ENCODE results near the gene RSPH6A.

The RSPH6A gene

DNA sequence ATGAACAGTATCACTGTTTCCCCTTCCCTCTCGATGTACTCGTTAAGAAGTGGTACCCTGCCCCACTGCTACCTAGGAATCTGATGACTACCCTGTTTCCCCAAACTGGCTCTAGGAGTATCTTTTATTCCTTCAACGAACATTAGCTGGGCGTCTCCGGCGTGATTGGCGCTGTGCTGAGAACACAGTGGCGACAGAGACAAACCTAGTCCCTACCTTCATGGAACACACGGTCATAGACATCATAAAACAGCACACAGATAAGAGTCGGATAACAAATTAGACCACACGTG, 47.1 kb upstream of the RSPH6A start:
- peaks cover 47% of the 10 kb centered on the region for H3K27me3 Mint-ChIP-seq (ENCODE audit: low read depth, poor library complexity)
- peaks cover 24% of the 10 kb centered on the region for H3K36me3 Mint-ChIP-seq (ENCODE audit: low read depth)
- peak overlapping the region; percentile 97 for H3K4me3 Mint-ChIP-seq
- H3K27ac Mint-ChIP-seq = peak overlapping the region; percentile 96
- no peaks in the 10 kb centered on the region for H3K9me3 Mint-ChIP-seq
- peaks cover 30% of the 10 kb centered on the region for H3K4me1 Mint-ChIP-seq
- DNase-seq = no peak
- TF ChIP-seq, protein P1, sequence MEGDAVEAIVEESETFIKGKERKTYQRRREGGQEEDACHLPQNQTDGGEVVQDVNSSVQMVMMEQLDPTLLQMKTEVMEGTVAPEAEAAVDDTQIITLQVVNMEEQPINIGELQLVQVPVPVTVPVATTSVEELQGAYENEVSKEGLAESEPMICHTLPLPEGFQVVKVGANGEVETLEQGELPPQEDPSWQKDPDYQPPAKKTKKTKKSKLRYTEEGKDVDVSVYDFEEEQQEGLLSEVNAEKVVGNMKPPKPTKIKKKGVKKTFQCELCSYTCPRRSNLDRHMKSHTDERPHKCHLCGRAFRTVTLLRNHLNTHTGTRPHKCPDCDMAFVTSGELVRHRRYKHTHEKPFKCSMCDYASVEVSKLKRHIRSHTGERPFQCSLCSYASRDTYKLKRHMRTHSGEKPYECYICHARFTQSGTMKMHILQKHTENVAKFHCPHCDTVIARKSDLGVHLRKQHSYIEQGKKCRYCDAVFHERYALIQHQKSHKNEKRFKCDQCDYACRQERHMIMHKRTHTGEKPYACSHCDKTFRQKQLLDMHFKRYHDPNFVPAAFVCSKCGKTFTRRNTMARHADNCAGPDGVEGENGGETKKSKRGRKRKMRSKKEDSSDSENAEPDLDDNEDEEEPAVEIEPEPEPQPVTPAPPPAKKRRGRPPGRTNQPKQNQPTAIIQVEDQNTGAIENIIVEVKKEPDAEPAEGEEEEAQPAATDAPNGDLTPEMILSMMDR (IDR thresholded peaks at IDR 0.05) = no peak

DNA sequence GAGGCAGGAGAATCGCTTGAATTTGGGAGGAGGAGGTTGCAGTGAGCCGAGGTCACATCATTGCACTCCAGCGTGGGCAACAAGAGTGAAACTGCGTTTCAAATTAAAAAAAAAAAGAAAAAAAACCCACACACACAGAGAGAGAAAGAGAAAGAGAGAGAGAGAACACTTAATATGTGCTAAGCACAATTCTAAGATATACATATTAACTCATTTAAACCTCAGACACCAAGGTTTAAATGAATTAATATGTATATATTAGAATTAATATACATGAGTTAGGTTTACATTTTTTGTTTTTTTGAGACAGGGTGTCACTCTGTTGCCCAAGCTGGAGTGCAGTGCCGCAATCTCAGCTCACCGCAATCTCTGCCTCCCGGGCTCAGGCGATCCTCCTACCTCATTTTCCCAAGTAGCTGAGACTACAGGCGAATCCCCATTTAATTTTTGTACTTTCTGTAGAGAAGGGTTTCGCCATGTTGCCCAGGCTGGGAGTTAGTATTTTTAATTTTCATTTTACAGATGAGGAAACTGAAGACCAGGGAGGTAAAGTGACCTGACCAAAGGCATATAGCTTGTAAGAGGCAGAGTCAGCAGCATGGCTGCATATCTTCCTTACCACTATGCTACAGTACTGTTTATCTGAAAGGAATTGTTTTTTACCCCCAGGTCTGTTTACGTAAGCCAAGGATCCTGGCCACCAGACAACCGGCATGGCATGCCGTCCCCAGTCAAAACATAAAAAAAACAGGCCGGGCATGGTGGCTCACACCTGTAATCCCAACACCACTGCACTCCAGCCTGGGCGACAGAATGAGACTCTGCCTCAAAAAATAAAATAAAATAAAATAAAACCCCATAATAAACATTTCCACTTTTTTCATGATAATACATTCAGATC, 45.5 kb upstream of the RSPH6A start:
- no peak for DNase-seq
- TF ChIP-seq, protein P1 (IDR thresholded peaks at IDR 0.05) = no peak
- Mint-ChIP-seq H3K36me3 (ENCODE audit: low read depth) (peaks cover 30% of the 10 kb centered on the region), H3K27me3 (ENCODE audit: low read depth, poor library complexity) (peaks cover 30% of the 10 kb centered on the region), H3K9me3 (no peaks in the 10 kb centered on the region), H3K4me1 (peaks cover 30% of the 10 kb centered on the region), H3K4me3 (peak overlapping the region; percentile 97), H3K27ac (no peak overlapping the region)

GRCh38 chr19:45854167-45854778, 39.2 kb upstream of the RSPH6A start:
- H3K27me3 Mint-ChIP-seq (ENCODE audit: low read depth, poor library complexity) = peaks cover 4% of the 10 kb centered on the region
- no peak overlapping the region for H3K4me3 Mint-ChIP-seq
- no peaks in the 10 kb centered on the region for H3K9me3 Mint-ChIP-seq
- TF ChIP-seq, protein P1 (IDR thresholded peaks at IDR 0.05) = no peak
- no peak overlapping the region for H3K27ac Mint-ChIP-seq
- H3K36me3 Mint-ChIP-seq (ENCODE audit: low read depth) = peaks cover 68% of the 10 kb centered on the region
- no peaks in the 10 kb centered on the region for H3K4me1 Mint-ChIP-seq
- no peak for DNase-seq

DNA sequence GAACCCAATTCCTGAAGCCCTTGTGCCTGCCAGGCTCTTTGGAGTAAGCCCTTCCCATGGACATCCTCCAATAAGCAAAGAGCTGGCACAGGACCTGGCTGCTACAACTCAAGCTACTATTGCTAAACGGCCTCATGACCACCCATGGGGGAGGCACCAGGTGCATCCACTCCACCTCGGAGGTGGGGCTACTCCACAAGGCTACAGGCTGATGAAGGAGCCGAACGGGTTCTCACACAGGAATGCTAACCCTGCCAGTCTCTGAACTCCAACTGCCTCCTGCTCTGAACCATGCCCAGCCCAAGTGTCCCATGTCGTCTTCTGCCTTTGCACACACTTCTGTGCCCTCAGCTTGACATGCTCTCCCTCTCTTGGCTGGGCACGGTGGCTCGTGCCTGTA, 37.9 kb upstream of the RSPH6A start:
- no peak overlapping the region for H3K4me3 Mint-ChIP-seq
- H3K9me3 Mint-ChIP-seq = no peaks in the 10 kb centered on the region
- peaks cover 7% of the 10 kb centered on the region for H3K4me1 Mint-ChIP-seq
- peaks cover under 1% of the 10 kb centered on the region for H3K27me3 Mint-ChIP-seq (ENCODE audit: low read depth, poor library complexity)
- no peak for DNase-seq
- H3K36me3 Mint-ChIP-seq (ENCODE audit: low read depth) = peaks cover 64% of the 10 kb centered on the region
- no peak overlapping the region for H3K27ac Mint-ChIP-seq
- TF ChIP-seq, protein P1 (IDR thresholded peaks at IDR 0.05) = no peak

DNA sequence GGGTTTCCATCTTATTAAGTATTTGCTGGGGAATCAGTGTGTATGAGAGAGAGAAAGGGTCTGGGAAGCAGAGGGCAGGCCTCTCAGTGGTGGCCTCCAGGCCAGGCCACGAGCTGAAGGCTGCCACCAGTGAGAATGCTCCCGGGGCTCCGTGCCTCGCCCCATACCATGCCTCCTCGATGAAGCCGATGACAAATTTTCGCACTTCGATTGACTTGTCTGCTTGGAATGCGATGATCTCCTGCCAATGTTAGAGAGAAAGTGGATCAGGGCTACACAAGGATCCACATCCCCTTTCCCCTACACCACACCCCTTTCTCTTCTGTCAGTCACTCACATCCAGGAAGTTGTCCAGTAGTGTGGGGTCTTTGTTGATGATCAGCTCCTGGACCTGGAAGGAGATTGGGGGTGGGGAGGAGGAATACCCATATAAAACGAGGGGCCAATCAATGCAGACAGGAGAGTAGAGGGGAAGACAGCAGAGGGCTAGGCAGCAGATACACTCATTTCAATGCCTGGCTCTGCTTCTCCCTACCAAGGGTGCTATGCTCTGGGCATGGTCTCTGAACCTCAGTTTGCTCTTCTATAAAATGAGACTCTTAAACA, 37.1 kb upstream of the RSPH6A start:
- Mint-ChIP-seq H3K4me1 (peaks cover 14% of the 10 kb centered on the region), H3K27me3 (ENCODE audit: low read depth, poor library complexity) (no peaks in the 10 kb centered on the region), H3K27ac (peak overlapping the region; percentile 18), H3K36me3 (ENCODE audit: low read depth) (peaks cover 68% of the 10 kb centered on the region), H3K4me3 (no peak overlapping the region), H3K9me3 (no peaks in the 10 kb centered on the region)
- DNase-seq = no peak
- TF ChIP-seq, protein P1 (IDR thresholded peaks at IDR 0.05) = no peak
